Suprapubic skin (tissue), 4 donors: Measurements from ENCODE around the gene LRP1B.

Experiments
- CTCF ChIP-seq, 2 donors: fragments of 200-600 bp in 1 of 2; fragments of 450-650 bp in 1 of 2; sonication (generic) in 1 of 2; IDR thresholded peaks; one replicate each; pipeline ENCODE4 v1.5.1; 2016 to 2019; ENCODE audit warnings: antibody characterized with exemption in 2 of 2, mild to moderate bottlenecking in 1 of 2, moderate library complexity in 1 of 2
- POLR2A ChIP-seq, 2 donors: fragments of 450-650 bp; IDR thresholded peaks; one replicate each; pipeline ENCODE4 v1.6.1; 2017; ENCODE audit warnings: antibody characterized with exemption in 2 of 2, mild to moderate bottlenecking in 2 of 2, moderate library complexity in 2 of 2
- POLR2AphosphoS5 ChIP-seq, 3 donors: sonication (generic); formaldehyde crosslinking; IDR thresholded peaks; one replicate each; pipeline ENCODE4 v1.6.1; 2017; ENCODE audit warnings: antibody characterized with exemption in 3 of 3

- TF ChIP-seq POLR2AphosphoS5 (IDR thresholded peaks at IDR 0.05) = no peak
- no peak for TF ChIP-seq CTCF (IDR thresholded peaks at IDR 0.05)
- no peak for TF ChIP-seq POLR2A (IDR thresholded peaks at IDR 0.05)
Observed at GRCh38 chr2:141062031-141062430, 1068.8 kb downstream of the LRP1B start.
